K562 treated with DMSO at 1 percent for 48 hours (cell line): ENCODE results near the gene G6PD. TPM values are rescaled to one million over a fixed set of nuclear protein-coding genes. Genes with fewer than 3 reads are reported as not detected.

Source experiments
- total RNA-seq: library from RNA; unstranded; fragments of 300-600 nt; gene quantifications from 2 replicates; pipeline ENCODE4 v1.2.3, GENCODE V29; 2022; ENCODE audit warnings: low replicate concordance; ENCODE audit errors: extremely low read depth

The G6PD gene
- 530 TPM in 1 of 2 replicates, not detected in the other for total RNA-seq

DNA sequence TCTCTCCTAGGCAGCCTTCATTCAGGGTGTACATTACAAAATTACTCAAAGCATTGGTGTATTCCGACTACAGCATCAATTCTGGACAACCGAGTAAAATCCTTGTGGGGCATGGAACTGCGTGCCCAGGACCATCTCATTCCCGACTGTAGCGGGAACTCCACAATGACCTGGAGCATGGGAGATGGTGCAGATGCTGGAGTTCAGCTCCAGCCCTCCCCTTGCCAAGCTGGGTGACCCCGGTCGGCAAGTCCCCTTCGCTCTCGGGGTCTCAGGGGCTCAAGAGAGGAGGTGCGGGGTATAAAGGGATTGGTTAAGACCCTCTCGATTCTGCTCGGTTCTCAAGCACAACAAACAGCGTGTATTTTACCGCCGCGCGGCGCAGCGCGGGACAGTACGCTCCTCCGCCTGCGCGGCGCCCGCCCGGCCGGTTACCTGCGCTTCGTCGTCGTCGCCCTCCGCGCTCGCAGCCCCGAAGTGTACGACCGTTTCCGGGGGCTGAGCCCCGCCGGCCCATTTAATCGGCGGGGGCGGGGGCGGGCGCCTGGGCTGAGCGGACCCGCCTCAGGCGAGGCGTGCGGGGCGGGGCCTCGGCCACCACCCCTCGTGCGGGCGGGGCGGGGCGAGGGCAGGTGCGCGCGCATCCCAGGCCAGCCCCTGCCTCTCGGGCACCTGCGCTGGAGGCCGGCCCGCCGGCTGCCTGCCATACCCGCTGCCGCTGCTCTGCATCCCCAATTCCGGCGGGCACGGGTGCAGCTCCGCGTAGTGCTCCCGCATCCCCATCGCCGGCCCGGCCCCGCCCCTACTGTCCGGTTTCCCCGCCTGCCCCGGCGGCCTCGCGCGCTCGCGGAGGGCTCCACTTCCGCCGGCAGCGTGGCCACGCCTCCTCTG is at the start of gene G6PD:
G6PD (minus strand) TSS at position 493 of the 891 bp plus-strand sequence. CDS start 691 bp downstream, outside the sequence.

DNA sequence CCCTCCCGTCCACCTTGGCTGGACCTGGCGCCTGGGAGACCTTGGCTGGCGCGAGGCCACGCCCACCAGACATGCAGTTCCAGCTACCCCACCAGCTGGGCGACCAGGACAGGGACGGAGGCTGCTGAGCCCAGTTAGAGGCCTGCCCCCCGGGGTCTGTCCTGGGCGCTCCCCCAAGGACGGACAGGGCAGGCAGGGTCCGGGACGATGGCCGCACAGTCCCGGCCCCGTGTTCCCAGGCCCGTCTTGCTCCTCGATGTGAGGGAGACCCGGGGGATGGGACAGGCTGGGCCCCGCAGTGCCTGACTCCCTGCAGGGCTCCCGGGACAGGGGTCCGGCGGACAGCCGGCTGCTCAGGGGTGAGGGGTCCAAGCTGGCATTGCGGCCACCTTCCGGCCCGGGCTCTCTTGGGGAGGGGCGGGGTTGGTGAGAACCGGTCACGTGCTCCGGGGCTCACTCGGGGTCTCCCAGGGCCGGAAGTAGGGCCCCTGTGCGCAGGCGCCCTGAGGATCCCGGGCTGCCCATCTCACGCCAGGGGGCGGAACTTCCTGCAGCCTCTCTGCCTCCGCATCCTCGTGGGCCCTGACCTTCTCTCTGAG is 38.0 kb upstream of the G6PD start, which contains the start of gene CTAG1A:
CTAG1A (plus strand) TSS at position 549 of the 599 bp plus-strand sequence. CDS start 74 bp downstream, outside the sequence.

GRCh38 chrX:154547245-154548027 is 790 bp upstream of the G6PD start, which contains the start of gene IKBKG:
Gene IKBKG (plus strand): TSS chrX:154547620. CDS start chrX:154552003, 4,383 bp downstream.

DNA sequence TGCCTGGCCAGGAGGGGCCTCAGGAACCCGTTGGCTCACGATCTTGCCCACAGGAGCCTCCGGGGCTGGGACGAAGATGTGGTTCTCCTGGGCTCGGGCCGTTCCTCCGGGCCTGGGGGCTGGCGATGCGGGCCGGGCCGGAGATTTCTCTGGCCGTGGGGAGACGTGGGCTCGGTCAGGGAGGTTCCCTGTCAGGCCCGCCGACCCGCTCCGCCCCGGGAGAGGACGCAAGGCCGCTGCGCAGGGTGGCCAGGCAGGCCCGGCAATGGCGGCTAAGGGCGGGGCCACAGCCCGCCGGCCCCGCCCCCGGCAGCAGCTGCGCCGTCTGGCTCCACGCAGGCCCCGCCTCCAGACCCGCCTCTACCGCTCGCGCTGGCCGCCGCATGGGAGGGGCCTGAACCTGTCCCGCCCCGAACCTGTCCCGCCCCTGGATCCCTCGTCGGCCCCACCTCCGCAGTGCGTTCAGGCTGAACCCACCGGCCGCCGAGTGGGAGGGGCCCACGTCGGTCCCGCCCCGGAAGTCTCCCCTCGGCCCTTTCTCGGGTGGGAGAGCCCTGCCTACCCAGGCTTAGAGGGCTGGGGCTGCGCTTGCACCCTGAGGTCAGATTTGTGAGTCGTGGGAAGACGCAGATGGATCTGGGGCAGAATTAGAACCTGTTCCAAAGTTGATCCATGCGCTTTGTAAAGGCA is 30.5 kb downstream of the G6PD start, which contains the start of gene FAM3A:
FAM3A (minus strand) TSS at position 267 of the 690 bp plus-strand sequence. CDS start 460 bp downstream, outside the sequence.

DNA sequence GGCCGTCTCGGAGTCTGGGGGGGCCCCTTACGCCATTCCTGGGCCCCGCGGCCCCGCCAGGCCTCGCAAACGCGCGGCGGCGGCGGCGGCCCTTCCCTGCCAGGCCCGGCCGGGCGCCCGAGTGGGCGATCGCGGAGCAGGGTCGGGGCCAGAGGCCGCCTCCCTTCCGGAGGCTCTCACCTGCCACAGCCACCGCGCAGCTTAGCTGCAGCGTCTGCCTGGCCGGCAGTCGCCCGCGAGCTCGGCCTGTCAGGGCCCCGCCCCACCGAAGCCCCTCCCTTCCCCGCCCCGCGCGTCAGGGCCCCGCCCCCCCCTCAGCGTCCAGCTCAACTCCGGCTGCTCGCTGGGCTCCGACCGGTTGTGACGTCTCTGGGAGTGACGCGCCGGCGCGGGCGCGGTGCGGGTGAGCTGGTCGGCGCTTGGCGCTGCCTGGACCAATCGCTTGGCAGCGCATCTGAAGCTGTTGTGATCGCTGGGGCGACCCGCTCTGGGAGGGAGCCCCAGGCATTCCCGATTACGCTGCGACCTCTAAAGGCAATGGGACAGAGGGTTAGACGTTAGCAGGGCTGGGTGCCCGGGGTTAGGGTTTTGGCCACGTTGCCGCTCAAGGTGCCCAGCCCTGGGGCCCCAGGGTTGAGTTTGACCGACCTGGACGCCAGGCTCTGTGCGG is 56.1 kb downstream of the G6PD start, which contains the start of gene SLC10A3:
SLC10A3 (minus strand) TSS at position 216 of the 670 bp plus-strand sequence. CDS start 1,689 bp downstream, outside the sequence.

GRCh38 chrX:154486396-154487207 is 60.0 kb downstream of the G6PD start, which contains the start of gene UBL4A:
Gene UBL4A (minus strand): TSS chrX:154486615. CDS start chrX:154486584, 31 bp downstream.

Other genes with a start within 250 kb of the G6PD start
- 349 TPM in 1 of 2 replicates, not detected in the other for gene FLNA, start 172.2 kb downstream of the G6PD start, total RNA-seq
- gene EMD, start 167.6 kb downstream of the G6PD start, total RNA-seq = not detected in 2 replicates
- gene RPL10, start 148.5 kb downstream of the G6PD start, total RNA-seq = 7,940 and 9,888 TPM in 2 replicates
- not detected in 2 replicates for gene DNASE1L1, start 137.6 kb downstream of the G6PD start, total RNA-seq
- not detected in 2 replicates for gene TAFAZZIN, start 135.3 kb downstream of the G6PD start, total RNA-seq
- 191 TPM in 1 of 2 replicates, not detected in the other for gene ATP6AP1, start 118.2 kb downstream of the G6PD start, total RNA-seq
- gene GDI1, start 109.7 kb downstream of the G6PD start, total RNA-seq = not detected in 2 replicates
- gene FAM50A, start 102.7 kb downstream of the G6PD start, total RNA-seq = 772 TPM in 1 of 2 replicates, not detected in the other
- gene PLXNA3, start 88.6 kb downstream of the G6PD start, total RNA-seq = not detected in 2 replicates
- 555 TPM in 1 of 2 replicates, not detected in the other for gene LAGE3, start 67.6 kb downstream of the G6PD start, total RNA-seq
- gene UBL4A, start 60.2 kb downstream of the G6PD start, total RNA-seq = not detected in 2 replicates
- not detected in 2 replicates for gene SLC10A3, start 56.2 kb downstream of the G6PD start, total RNA-seq
- gene FAM3A, start 30.6 kb downstream of the G6PD start, total RNA-seq = not detected in 2 replicates
- 340 TPM in 1 of 2 replicates, not detected in the other for gene IKBKG, start 774 bp upstream of the G6PD start, total RNA-seq
- not detected in 2 replicates for gene CTAG1A, start 38.3 kb upstream of the G6PD start, total RNA-seq
- not detected in 2 replicates for gene CTAG1B, start 72.4 kb upstream of the G6PD start, total RNA-seq
- gene CTAG2, start 106.7 kb upstream of the G6PD start, total RNA-seq = not detected in 2 replicates
- gene GAB3, start 204.2 kb upstream of the G6PD start, total RNA-seq = not detected in 2 replicates
- not detected in 2 replicates for gene DKC1, start 216.0 kb upstream of the G6PD start, total RNA-seq